HEK293 (cell line): ENCODE results near the gene SETD7.

Source experiments
- CTCF ChIA-PET: fragments of 350-600 bp; formaldehyde crosslinking; extraction: SDS; loops from one replicate; lab custom pipeline; 2021; ENCODE audit warnings: antibody characterized with exemption; lab: Yijun Ruan, JAX
- POLR2A ChIA-PET: fragments of 300-600 bp; formaldehyde crosslinking; extraction: SDS; loops from one replicate; lab custom pipeline; 2020; ENCODE audit warnings: antibody characterized with exemption, inconsistent platforms; lab: Yijun Ruan, JAX
- H3K27ac ChIP-seq: fragments of 200-500 bp; sonication (Bioruptor generic); 2 replicates; pipeline ENCODE4 v1.5.1; 2014; ENCODE audit warnings: low read depth, low read length, control low read depth, inconsistent platforms; ENCODE audit errors: extremely low read depth
- H3K36me3 ChIP-seq, 2 experiments: fragments of 200-500 bp in 1 of 2; sonication (Bioruptor generic) in 1 of 2; 1 replicate in 1 of 2; 2 replicates in 1 of 2; pipeline ENCODE4 v1.5.1; 2014 to 2017; ENCODE audit warnings: inconsistent platforms in 2 of 2, low read length in 2 of 2; ENCODE audit not compliant: control insufficient read depth in 2 of 2, insufficient read depth in 1 of 2
- H3K4me1 ChIP-seq: fragments of 200-500 bp; sonication (Bioruptor generic); 2 replicates; pipeline ENCODE4 v1.5.1; 2014; ENCODE audit warnings: mild to moderate bottlenecking, low read length, inconsistent platforms; ENCODE audit not compliant: control insufficient read depth, insufficient read depth
- H3K4me3 ChIP-seq: 2 replicates; pipeline ENCODE4 v1.5.1; 2011; ENCODE audit warnings: low read depth, mild to moderate bottlenecking, control low read depth, low read length, moderate library complexity
- H3K9me3 ChIP-seq: fragments of 200-500 bp; sonication (Bioruptor generic); 2 replicates; pipeline ENCODE4 v1.5.1; 2014; ENCODE audit warnings: low read depth, low read length, inconsistent platforms; ENCODE audit not compliant: control insufficient read depth, insufficient read depth
- GLIS2 ChIP-seq: fragments of 450-650 bp; formaldehyde crosslinking; IDR thresholded peaks from 2 replicates; pipeline ENCODE4 v1.5.1; 2016; ENCODE audit warnings: missing biosample characterization, missing genetic modification characterization
- KLF7 ChIP-seq: fragments of 450-650 bp; formaldehyde crosslinking; IDR thresholded peaks from 2 replicates; pipeline ENCODE4 v1.5.1; 2016; ENCODE audit warnings: missing biosample characterization, missing genetic modification characterization, borderline replicate concordance
- MEIS1 ChIP-seq: sonication (generic); formaldehyde crosslinking; IDR thresholded peaks from 2 replicates; pipeline ENCODE4 v1.8.1; 2022; ENCODE audit warnings: missing genetic modification reagents, mild to moderate bottlenecking, borderline replicate concordance
- PRDM10 ChIP-seq: fragments of 450-650 bp; formaldehyde crosslinking; IDR thresholded peaks from 2 replicates; pipeline ENCODE4 v1.5.1; 2016; ENCODE audit warnings: missing biosample characterization, missing genetic modification characterization
- TRIM28 ChIP-seq: IDR thresholded peaks from 2 replicates; pipeline ENCODE4 v1.6.1; 2011; ENCODE audit warnings: low read length, control low read depth, borderline replicate concordance
- ZBTB1 ChIP-seq: fragments of 450-650 bp; formaldehyde crosslinking; IDR thresholded peaks from 2 replicates; pipeline ENCODE4 v1.5.1; 2016; ENCODE audit warnings: missing biosample characterization, missing genetic modification characterization
- ZBTB17 ChIP-seq: fragments of 450-650 bp; formaldehyde crosslinking; IDR thresholded peaks from 2 replicates; pipeline ENCODE4 v1.5.1; 2016; ENCODE audit warnings: missing biosample characterization, missing genetic modification characterization
- ZNF133 ChIP-seq: fragments of 450-650 bp; formaldehyde crosslinking; IDR thresholded peaks from 2 replicates; pipeline ENCODE4 v1.5.1; 2016; ENCODE audit warnings: missing biosample characterization, missing genetic modification characterization
- ZNF221 ChIP-seq: fragments of 450-650 bp; formaldehyde crosslinking; IDR thresholded peaks from 2 replicates; pipeline ENCODE4 v1.5.1; 2017; ENCODE audit warnings: missing biosample characterization, missing genetic modification characterization, borderline replicate concordance
- ZNF394 ChIP-seq: fragments of 450-650 bp; formaldehyde crosslinking; IDR thresholded peaks from 2 replicates; pipeline ENCODE4 v1.5.1; 2016; ENCODE audit warnings: missing biosample characterization, missing genetic modification characterization, mild to moderate bottlenecking, moderate library complexity, borderline replicate concordance
- ZNF398 ChIP-seq: fragments of 450-650 bp; formaldehyde crosslinking; IDR thresholded peaks from 2 replicates; pipeline ENCODE4 v1.5.1; 2017; ENCODE audit warnings: missing biosample characterization, missing genetic modification characterization
- ZNF423 ChIP-seq: fragments of 450-650 bp; formaldehyde crosslinking; IDR thresholded peaks from 2 replicates; pipeline ENCODE4 v1.5.1; 2016; ENCODE audit warnings: missing biosample characterization, missing genetic modification characterization
- ZNF548 ChIP-seq: fragments of 450-650 bp; formaldehyde crosslinking; IDR thresholded peaks from 2 replicates; pipeline ENCODE4 v1.5.1; 2016; ENCODE audit warnings: missing biosample characterization, missing genetic modification characterization
- ZNF549 ChIP-seq: fragments of 450-650 bp; IDR thresholded peaks from 2 replicates; pipeline ENCODE4 v1.5.1; 2018; ENCODE audit warnings: missing biosample characterization, missing genetic modification characterization, mild to moderate bottlenecking, inconsistent platforms, moderate library complexity
- ZNF555 ChIP-seq: fragments of 450-650 bp; formaldehyde crosslinking; conservative IDR thresholded peaks from 2 replicates; pipeline ENCODE4 v1.5.1; 2017; ENCODE audit warnings: missing biosample characterization, mild to moderate bottlenecking, missing genetic modification characterization, inconsistent platforms
- ZNF571 ChIP-seq: fragments of 450-650 bp; formaldehyde crosslinking; IDR thresholded peaks from 2 replicates; pipeline ENCODE4 v1.5.0; 2017; ENCODE audit warnings: missing biosample characterization, missing genetic modification characterization
- ZNF621 ChIP-seq: fragments of 450-650 bp; formaldehyde crosslinking; IDR thresholded peaks from 2 replicates; pipeline ENCODE4 v1.5.1; 2017; ENCODE audit warnings: missing biosample characterization, missing genetic modification characterization
- ZNF658 ChIP-seq: fragments of 450-650 bp; formaldehyde crosslinking; IDR thresholded peaks from 2 replicates; pipeline ENCODE4; 2016; ENCODE audit warnings: missing biosample characterization, missing genetic modification characterization
- ZNF704 ChIP-seq: fragments of 450-650 bp; formaldehyde crosslinking; IDR thresholded peaks from 2 replicates; pipeline ENCODE4 v1.5.1; 2016; ENCODE audit warnings: missing biosample characterization, missing genetic modification characterization
- ZSCAN16 ChIP-seq: fragments of 450-650 bp; formaldehyde crosslinking; IDR thresholded peaks from 2 replicates; pipeline ENCODE4 v1.5.1; 2016; ENCODE audit warnings: missing biosample characterization, missing genetic modification characterization
- ZSCAN23 ChIP-seq: fragments of 450-650 bp; formaldehyde crosslinking; IDR thresholded peaks from 2 replicates; pipeline ENCODE4 v1.5.1; 2016; ENCODE audit warnings: missing biosample characterization, missing genetic modification characterization
- TF ChIP-seq, protein P1 (sequence below): fragments of 450-650 bp; formaldehyde crosslinking; IDR thresholded peaks from 2 replicates; pipeline ENCODE4 v1.5.1; 2016; ENCODE audit warnings: missing biosample characterization, missing genetic modification characterization
- TF ChIP-seq, protein P2 (sequence below): fragments of 450-650 bp; formaldehyde crosslinking; IDR thresholded peaks from 2 replicates; pipeline ENCODE4 v1.5.1; 2016; ENCODE audit warnings: missing biosample characterization, missing genetic modification characterization

Gene SETD7

DNA sequence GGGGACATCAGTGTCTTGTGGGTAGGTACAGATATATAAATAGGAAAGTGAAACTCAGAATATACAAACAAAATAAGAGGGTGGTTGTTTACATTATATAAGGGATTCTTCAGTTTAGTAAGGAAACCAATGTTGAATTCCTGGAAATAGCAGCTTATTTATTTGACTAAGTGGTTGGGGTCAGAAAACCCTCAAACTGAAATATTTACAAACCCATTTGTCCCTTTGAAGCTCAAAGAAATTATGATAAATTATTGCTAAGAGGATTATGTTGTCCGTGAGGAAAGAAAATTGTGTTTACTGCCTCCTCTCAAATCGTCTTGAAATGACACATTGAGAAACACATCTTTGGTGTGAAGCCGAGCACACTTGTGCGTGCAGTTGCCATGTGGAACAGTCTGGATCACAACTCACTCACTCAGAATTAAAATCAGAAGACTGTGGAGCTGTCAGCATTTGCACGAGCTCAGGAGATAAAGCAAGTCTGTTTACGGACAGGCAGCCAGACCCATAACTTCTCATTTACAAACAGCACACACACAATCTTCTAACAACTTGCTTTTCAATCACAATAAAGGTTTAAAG lies 46.8 kb upstream of the SETD7 start:
- CTCF ChIA-PET, result interaction anchor here (0.5 to 3.2 kb wide), 26 partner anchors 10 to 772 kb away, joined by 3 to 29 read pairs (median 5); no protein-coding TSS in a partner anchor
- POLR2A ChIA-PET, result interaction anchor here (1.0 kb wide), 1 partner anchor 46 kb away, joined by 3 read pairs; no protein-coding TSS in a partner anchor
- no peaks in the 10 kb centered on the region for H3K36me3 ChIP-seq
- TF ChIP-seq ZNF621 (no peak), ZNF555 (no peak), ZNF548 (no peak), ZBTB17 (tag by site-specific recombination) (no peak), ZNF394 (tag by site-specific recombination) (no peak), ZNF658 (tag by site-specific recombination) (no peak), ZNF549 (no peak), TRIM28 (no peak), ZNF704 (tag by site-specific recombination) (no peak), KLF7 (no peak), ZNF571 (tag by site-specific recombination) (no peak), ZBTB1 (tag by site-specific recombination) (no peak), MEIS1 (CRISPR knock-in tag) (no peak), ZNF133 (tag by site-specific recombination) (no peak), PRDM10 (no peak), ZNF398 (tag by site-specific recombination) (no peak)
- TF ChIP-seq, protein P1, sequence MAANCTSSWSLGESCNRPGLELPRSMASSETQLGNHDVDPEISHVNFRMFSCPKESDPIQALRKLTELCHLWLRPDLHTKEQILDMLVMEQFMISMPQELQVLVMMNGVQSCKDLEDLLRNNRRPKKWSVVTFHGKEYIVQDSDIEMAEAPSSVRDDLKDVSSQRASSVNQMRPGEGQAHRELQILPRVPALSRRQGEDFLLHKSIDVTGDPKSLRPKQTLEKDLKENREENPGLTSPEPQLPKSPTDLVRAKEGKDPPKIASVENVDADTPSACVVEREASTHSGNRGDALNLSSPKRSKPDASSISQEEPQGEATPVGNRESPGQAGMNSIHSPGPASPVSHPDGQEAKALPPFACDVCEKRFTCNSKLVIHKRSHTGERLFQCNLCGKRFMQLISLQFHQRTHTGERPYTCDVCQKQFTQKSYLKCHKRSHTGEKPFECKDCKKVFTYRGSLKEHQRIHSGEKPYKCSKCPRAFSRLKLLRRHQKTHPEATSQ (tag by site-specific recombination), result no peak
- TF ChIP-seq, all 188 proteins: peak for 0
- H3K4me1 ChIP-seq, result no peaks in the 10 kb centered on the region
- H3K27ac ChIP-seq, result no peak overlapping the region
- no peak overlapping the region for H3K4me3 ChIP-seq
- no peaks in the 10 kb centered on the region for H3K9me3 ChIP-seq

DNA sequence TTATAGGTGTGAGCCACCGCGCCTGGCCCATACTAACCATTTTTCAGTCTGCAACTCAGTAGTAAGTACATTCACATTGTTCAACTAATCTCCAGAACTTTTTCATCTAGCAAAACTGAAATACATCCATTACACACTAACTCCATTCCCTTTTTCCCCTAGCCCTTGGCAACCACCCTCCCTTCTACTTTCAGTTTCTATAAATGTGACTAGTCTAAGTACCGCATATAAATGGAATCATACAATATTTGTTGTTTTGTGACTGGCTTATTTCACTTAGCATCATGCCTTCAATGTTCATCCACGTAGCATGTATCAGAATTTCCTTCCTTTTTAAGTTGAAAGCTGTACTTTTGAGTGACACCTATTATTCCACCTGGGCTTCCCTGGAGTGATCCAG lies 44.6 kb upstream of the SETD7 start:
- Histone ChIP-seq H3K9me3 (no peaks in the 10 kb centered on the region), H3K27ac (no peak overlapping the region), H3K4me3 (no peak overlapping the region), H3K4me1 (no peaks in the 10 kb centered on the region), H3K36me3 (no peaks in the 10 kb centered on the region)
- ChIA-PET POLR2A (no interaction called here), CTCF (interaction anchor here (1.1 kb wide), 1 partner anchor 50 kb away, joined by 3 read pairs; no protein-coding TSS in a partner anchor)
- no peak for TF ChIP-seq ZSCAN23 (tag by site-specific recombination)
- TF ChIP-seq, protein P2, sequence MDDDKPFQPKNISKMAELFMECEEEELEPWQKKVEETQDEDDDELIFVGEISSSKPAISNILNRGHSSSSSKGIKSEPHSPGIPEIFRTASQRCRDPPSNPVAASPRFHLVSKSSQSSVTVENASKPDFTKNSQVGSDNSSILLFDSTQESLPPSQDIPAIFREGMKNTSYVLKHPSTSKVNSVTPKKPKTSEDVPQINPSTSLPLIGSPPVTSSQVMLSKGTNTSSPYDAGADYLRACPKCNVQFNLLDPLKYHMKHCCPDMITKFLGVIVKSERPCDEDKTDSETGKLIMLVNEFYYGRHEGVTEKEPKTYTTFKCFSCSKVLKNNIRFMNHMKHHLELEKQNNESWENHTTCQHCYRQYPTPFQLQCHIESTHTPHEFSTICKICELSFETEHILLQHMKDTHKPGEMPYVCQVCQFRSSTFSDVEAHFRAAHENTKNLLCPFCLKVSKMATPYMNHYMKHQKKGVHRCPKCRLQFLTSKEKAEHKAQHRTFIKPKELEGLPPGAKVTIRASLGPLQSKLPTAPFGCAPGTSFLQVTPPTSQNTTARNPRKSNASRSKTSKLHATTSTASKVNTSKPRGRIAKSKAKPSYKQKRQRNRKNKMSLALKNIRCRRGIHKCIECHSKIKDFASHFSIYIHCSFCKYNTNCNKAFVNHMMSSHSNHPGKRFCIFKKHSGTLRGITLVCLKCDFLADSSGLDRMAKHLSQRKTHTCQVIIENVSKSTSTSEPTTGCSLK (tag by site-specific recombination), result no peak
- no peak for TF ChIP-seq GLIS2
- no peak for TF ChIP-seq ZNF221 (tag by site-specific recombination)
- TF ChIP-seq ZNF423 (tag by site-specific recombination), result no peak
- no peak for TF ChIP-seq ZSCAN16
